ENCODE measurements around the gene SHKBP1.

Gene SHKBP1

GRCh38 chr19:40600570-40601133, 24.0 kb downstream of the SHKBP1 start:
- DNase-seq (ENCODE audit: low spot score), result no peak
- no peak for TF ChIP-seq CTCF (IDR thresholded peaks at IDR 0.05; ENCODE audit: extremely low read depth, missing control alignments)

- TF ChIP-seq CTCF (IDR thresholded peaks at IDR 0.05; ENCODE audit: extremely low read depth, missing control alignments), result no peak
These were observed 24.7 kb downstream of the SHKBP1 start, which contains the start of gene LTBP4 for GRCh38 chr19:40601134-40601974. Gene LTBP4, plus strand, starts transcription at chr19:40601369. Its CDS starts 19 bp downstream, at chr19:40601388.

GRCh38 chr19:40603071-40603388, 26.4 kb downstream of the SHKBP1 start:
- no peak for DNase-seq (ENCODE audit: low spot score)
- TF ChIP-seq CTCF (IDR thresholded peaks at IDR 0.05; ENCODE audit: extremely low read depth, missing control alignments), result no peak

More at GRCh38 chr19:40601134-40601974, 24.7 kb downstream of the SHKBP1 start, which contains the start of gene LTBP4:
- DNase-seq (ENCODE audit: low spot score), result no peak

GRCh38 chr19:40603389-40604170, 26.9 kb downstream of the SHKBP1 start:
- DNase-seq (ENCODE audit: low spot score), result peak; percentile 96
- no peak for TF ChIP-seq CTCF (IDR thresholded peaks at IDR 0.05; ENCODE audit: extremely low read depth, missing control alignments)

- DNase-seq (ENCODE audit: low spot score), result no peak
- TF ChIP-seq CTCF (IDR thresholded peaks at IDR 0.05; ENCODE audit: extremely low read depth, missing control alignments), result no peak
These were observed 27.5 kb downstream of the SHKBP1 start for GRCh38 chr19:40604171-40604646.

GRCh38 chr19:40604647-40605215, 28.1 kb downstream of the SHKBP1 start:
- TF ChIP-seq CTCF (IDR thresholded peaks at IDR 0.05; ENCODE audit: extremely low read depth, missing control alignments), result no peak
- no peak for DNase-seq (ENCODE audit: low spot score)

Data from GM20000 (cell line).